ENCODE measurements around the gene CD276.

Gene CD276

GRCh38 chr15:73756947-73757513, 72.8 kb downstream of the CD276 start:
- DNase-seq = no peak
- ChIA-PET CTCF (interaction anchor here (1.0 to 1.3 kb wide), 2 partner anchors 11 to 150 kb away, joined by 3 read pairs; no protein-coding TSS in a partner anchor), POLR2A (no interaction called here)
- Histone ChIP-seq H3K9me3 (ENCODE audit: control extremely low read depth in 1 of 5, control insufficient read depth in 4 of 5, insufficient read depth in 2 of 5, low read depth in 1 of 5, low read length in 4 of 5) (no peaks in the 10 kb centered on the region), H3K4me1 (ENCODE audit: control extremely low read depth in 1 of 4, control insufficient read depth in 4 of 4, insufficient read depth in 4 of 4, low read length in 3 of 4) (peaks cover 0 to 9% (median 5%) of the 10 kb centered on the region in 4 experiments), H3K27ac (ENCODE audit: insufficient read depth in 1 of 2, low read depth in 1 of 2, low read length in 2 of 2, poor library complexity in 1 of 2, severe bottlenecking in 2 of 2) (no peak overlapping the region), H3K36me3 (ENCODE audit: control insufficient read depth in 4 of 4, insufficient read depth in 4 of 4, low read length in 3 of 4) (no peaks in the 10 kb centered on the region), H3K27me3 (replicated peaks in 2 of 5; ENCODE audit: control insufficient read depth in 4 of 5, insufficient read depth in 5 of 5, low read length in 4 of 5) (peaks cover 0 to 94% (median 23%) of the 10 kb centered on the region in 5 experiments), H3K4me3 (ENCODE audit: control insufficient read depth in 1 of 7, extremely low read depth in 1 of 7, insufficient read depth in 4 of 7, low read depth in 2 of 7, low read length in 6 of 7) (no peak overlapping the region)
- 83% methylated on average over 2 of the region's 3 CpGs for WGBS (ENCODE audit: insufficient coverage)

DNA sequence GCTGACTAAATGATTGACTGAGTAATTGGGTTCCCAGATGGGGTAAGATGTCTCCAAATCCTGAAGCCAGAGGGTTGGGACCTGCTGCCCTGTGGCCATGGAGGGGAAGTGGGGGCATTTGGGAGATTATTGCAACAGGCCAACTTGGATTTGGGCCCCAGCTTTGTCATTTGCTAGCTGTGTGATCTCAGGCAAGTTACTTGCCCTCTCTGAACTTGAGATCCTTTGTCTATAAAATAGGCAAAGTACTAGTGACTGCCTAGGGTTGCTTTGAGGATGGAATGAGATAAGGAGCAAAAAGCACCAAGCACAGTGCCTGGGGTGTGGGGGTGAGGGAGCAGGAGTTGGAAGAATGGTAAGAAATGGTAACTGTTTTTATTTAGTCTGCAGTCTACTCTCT, 73.4 kb downstream of the CD276 start:
- POLR2A ChIA-PET = no interaction called here
- CTCF ChIA-PET = interaction anchor here (1.0 to 1.3 kb wide), 2 partner anchors 10 to 150 kb away, joined by 3 read pairs; no protein-coding TSS in a partner anchor
- H3K9me3 ChIP-seq (ENCODE audit: control extremely low read depth in 1 of 5, control insufficient read depth in 4 of 5, insufficient read depth in 2 of 5, low read depth in 1 of 5, low read length in 4 of 5) = no peaks in the 10 kb centered on the region
- H3K27me3 ChIP-seq (replicated peaks in 2 of 5; ENCODE audit: control insufficient read depth in 4 of 5, insufficient read depth in 5 of 5, low read length in 4 of 5) = peaks cover 0 to 90% (median 23%) of the 10 kb centered on the region in 5 experiments
- no peak overlapping the region for H3K4me3 ChIP-seq (ENCODE audit: control insufficient read depth in 1 of 7, extremely low read depth in 1 of 7, insufficient read depth in 4 of 7, low read depth in 2 of 7, low read length in 6 of 7)
- no peak overlapping the region for H3K27ac ChIP-seq (ENCODE audit: insufficient read depth in 1 of 2, low read depth in 1 of 2, low read length in 2 of 2, poor library complexity in 1 of 2, severe bottlenecking in 2 of 2)
- DNase-seq = no peak
- peaks cover 0 to 4% (median 2%) of the 10 kb centered on the region in 4 experiments for H3K4me1 ChIP-seq (ENCODE audit: control extremely low read depth in 1 of 4, control insufficient read depth in 4 of 4, insufficient read depth in 4 of 4, low read length in 3 of 4)
- no peaks in the 10 kb centered on the region for H3K36me3 ChIP-seq (ENCODE audit: control insufficient read depth in 4 of 4, insufficient read depth in 4 of 4, low read length in 3 of 4)

DNA sequence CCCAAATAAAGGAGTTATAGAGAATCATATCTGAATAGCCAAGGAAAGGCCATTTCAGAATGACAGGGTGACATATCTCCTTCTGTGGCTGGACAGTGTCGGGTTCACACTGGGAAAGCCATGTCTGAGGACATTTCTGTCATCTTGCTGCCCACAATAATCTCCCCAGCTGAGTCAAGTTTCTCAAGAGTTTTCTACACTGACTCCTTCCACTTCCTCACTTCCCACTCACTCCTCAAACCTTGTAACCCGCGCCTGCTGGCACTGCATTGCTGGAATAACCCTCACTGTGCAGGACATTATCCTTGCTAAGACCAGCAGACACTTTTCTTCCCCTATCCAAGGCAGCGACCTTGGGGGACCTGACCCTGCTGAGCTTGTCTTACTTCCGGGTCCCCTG, 74.3 kb downstream of the CD276 start:
- no peak for DNase-seq
- ChIA-PET POLR2A (interaction anchor here (0.5 kb wide), 1 partner anchor 134 kb away, joined by 3 read pairs; no protein-coding TSS in a partner anchor), CTCF (interaction anchor here (1.0 kb wide), 1 partner anchor 149 kb away, joined by 3 read pairs; no protein-coding TSS in a partner anchor)
- no peak overlapping the region for H3K4me3 ChIP-seq (ENCODE audit: control insufficient read depth in 1 of 7, extremely low read depth in 1 of 7, insufficient read depth in 4 of 7, low read depth in 2 of 7, low read length in 6 of 7)
- peaks cover 0 to 83% (median 22%) of the 10 kb centered on the region in 5 experiments for H3K27me3 ChIP-seq (replicated peaks in 2 of 5; ENCODE audit: control insufficient read depth in 4 of 5, insufficient read depth in 5 of 5, low read length in 4 of 5)
- no peaks in the 10 kb centered on the region for H3K9me3 ChIP-seq (ENCODE audit: control extremely low read depth in 1 of 5, control insufficient read depth in 4 of 5, insufficient read depth in 2 of 5, low read depth in 1 of 5, low read length in 4 of 5)
- H3K4me1 ChIP-seq (ENCODE audit: control extremely low read depth in 1 of 4, control insufficient read depth in 4 of 4, insufficient read depth in 4 of 4, low read length in 3 of 4) = no peaks in the 10 kb centered on the region
- H3K27ac ChIP-seq (ENCODE audit: insufficient read depth in 1 of 2, low read depth in 1 of 2, low read length in 2 of 2, poor library complexity in 1 of 2, severe bottlenecking in 2 of 2) = no peak overlapping the region
- H3K36me3 ChIP-seq (ENCODE audit: control insufficient read depth in 4 of 4, insufficient read depth in 4 of 4, low read length in 3 of 4) = no peaks in the 10 kb centered on the region
- 85% methylated on average over 2 of the region's 5 CpGs for WGBS (ENCODE audit: insufficient coverage)

- H3K4me1 ChIP-seq (ENCODE audit: control extremely low read depth in 1 of 4, control insufficient read depth in 4 of 4, insufficient read depth in 4 of 4, low read length in 3 of 4) = no peaks in the 10 kb centered on the region
- no peaks in the 10 kb centered on the region for H3K36me3 ChIP-seq (ENCODE audit: control insufficient read depth in 4 of 4, insufficient read depth in 4 of 4, low read length in 3 of 4)
- no peak overlapping the region for H3K4me3 ChIP-seq (ENCODE audit: control insufficient read depth in 1 of 7, extremely low read depth in 1 of 7, insufficient read depth in 4 of 7, low read depth in 2 of 7, low read length in 6 of 7)
- no peak overlapping the region for H3K27ac ChIP-seq (ENCODE audit: insufficient read depth in 1 of 2, low read depth in 1 of 2, low read length in 2 of 2, poor library complexity in 1 of 2, severe bottlenecking in 2 of 2)
- no peaks in the 10 kb centered on the region for H3K9me3 ChIP-seq (ENCODE audit: control extremely low read depth in 1 of 5, control insufficient read depth in 4 of 5, insufficient read depth in 2 of 5, low read depth in 1 of 5, low read length in 4 of 5)
- ChIA-PET POLR2A (no interaction called here), CTCF (no interaction called here)
- peaks cover 0 to 69% (median 22%) of the 10 kb centered on the region in 5 experiments for H3K27me3 ChIP-seq (replicated peaks in 2 of 5; ENCODE audit: control insufficient read depth in 4 of 5, insufficient read depth in 5 of 5, low read length in 4 of 5)
- no peak for DNase-seq
- 65% methylated on average over 10 of the region's 11 CpGs for WGBS (ENCODE audit: insufficient coverage)
These were observed 76.4 kb downstream of the CD276 start for GRCh38 chr15:73760330-73761329.

GRCh38 chr15:73763931-73764330, 79.7 kb downstream of the CD276 start:
- WGBS (ENCODE audit: insufficient coverage) = 66% methylated on average over 3 of the region's 3 CpGs
- ChIA-PET CTCF (no interaction called here), POLR2A (no interaction called here)
- H3K36me3 ChIP-seq (ENCODE audit: control insufficient read depth in 4 of 4, insufficient read depth in 4 of 4, low read length in 3 of 4) = no peaks in the 10 kb centered on the region
- H3K4me1 ChIP-seq (ENCODE audit: control extremely low read depth in 1 of 4, control insufficient read depth in 4 of 4, insufficient read depth in 4 of 4, low read length in 3 of 4) = no peaks in the 10 kb centered on the region
- H3K4me3 ChIP-seq (ENCODE audit: control insufficient read depth in 1 of 7, extremely low read depth in 1 of 7, insufficient read depth in 4 of 7, low read depth in 2 of 7, low read length in 6 of 7) = no peak overlapping the region
- no peak for DNase-seq
- H3K9me3 ChIP-seq (ENCODE audit: control extremely low read depth in 1 of 5, control insufficient read depth in 4 of 5, insufficient read depth in 2 of 5, low read depth in 1 of 5, low read length in 4 of 5) = no peaks in the 10 kb centered on the region
- peaks cover 0 to 45% (median 12%) of the 10 kb centered on the region in 5 experiments for H3K27me3 ChIP-seq (replicated peaks in 2 of 5; ENCODE audit: control insufficient read depth in 4 of 5, insufficient read depth in 5 of 5, low read length in 4 of 5)
- no peak overlapping the region for H3K27ac ChIP-seq (ENCODE audit: insufficient read depth in 1 of 2, low read depth in 1 of 2, low read length in 2 of 2, poor library complexity in 1 of 2, severe bottlenecking in 2 of 2)

Measured in common myeloid progenitor, CD34-positive (primary cell).